SU-DHL-6 (cell line): ENCODE measurements around the gene HK2.

Experiments
- CTCF ChIP-seq: fragments of 200-600 bp; sonication (generic); IDR thresholded peaks from one replicate; pipeline ENCODE4 v1.5.1; 2017; ENCODE audit warnings: antibody characterized with exemption, mild to moderate bottlenecking, low read length, moderate library complexity; ENCODE audit not compliant: insufficient read depth, poor library complexity, severe bottlenecking
- EZH2phosphoT487 ChIP-seq: fragments of 200-600 bp; sonication (generic), shearing (Covaris generic); conservative IDR thresholded peaks from 2 replicates; pipeline ENCODE4 v1.6.1; 2018; ENCODE audit warnings: mild to moderate bottlenecking, antibody characterized with exemption, low read length, moderate library complexity, mixed read lengths

DNA sequence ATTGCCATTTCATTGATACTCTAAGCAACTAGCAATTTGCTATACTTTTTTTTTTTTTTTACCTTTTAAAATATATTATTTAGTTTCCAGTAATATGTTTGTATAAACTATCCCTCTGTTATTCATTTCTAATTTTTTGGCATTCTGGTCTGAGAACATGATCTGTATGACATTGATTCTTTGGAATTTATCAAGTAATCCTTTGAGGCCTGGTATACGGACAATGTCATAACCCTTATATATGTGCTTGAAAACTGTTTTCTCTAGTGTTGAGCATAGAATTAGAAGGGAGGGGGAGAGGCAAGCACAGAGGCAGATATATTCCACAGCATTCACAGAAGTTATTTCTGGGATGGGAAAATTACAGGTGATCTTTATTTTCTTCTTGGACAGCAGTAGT, 76.3 kb downstream of the HK2 start:
- TF ChIP-seq EZH2phosphoT487 (no peak), CTCF (no peak)
